Liver (tissue), 9 donors: Measurements from ENCODE around the gene AMBRA1. TPM values are rescaled to one million over a fixed set of nuclear protein-coding genes. Genes with fewer than 3 reads are reported as not detected.
"Not testable (repeated sequence)": the region's sequence is repeated elsewhere in the genome, so short reads cannot be mapped to it uniquely, and the experiment has no call there.

Experiments
- DNase-seq: peaks from one replicate; pipeline ENCODE4 v3.0.0-alpha.2; 2017; ENCODE audit warnings: low spot score
- H3K27ac ChIP-seq, 2 donors: one replicate each; pipeline ENCODE4 v1.7.0; 2013; ENCODE audit warnings: inconsistent platforms in 2 of 2, low read length in 2 of 2, control low read depth in 1 of 2, low read depth in 1 of 2, mild to moderate bottlenecking in 1 of 2
- H3K27me3 ChIP-seq, 4 donors: one replicate each; pipeline versions ENCODE4 v1.6.1 to v1.7.0; 2013; ENCODE audit warnings: low read length in 3 of 4, inconsistent platforms in 1 of 4, mild to moderate bottlenecking in 1 of 4, moderate library complexity in 1 of 4; ENCODE audit not compliant: control insufficient read depth in 4 of 4, insufficient read depth in 4 of 4
- H3K36me3 ChIP-seq, 4 donors: one replicate each; pipeline versions ENCODE4 v1.6.1 to v1.7.0; 2013; ENCODE audit warnings: low read length in 3 of 4, mild to moderate bottlenecking in 3 of 4, low read depth in 1 of 4, moderate library complexity in 1 of 4; ENCODE audit not compliant: control insufficient read depth in 4 of 4, insufficient read depth in 3 of 4
- H3K4me1 ChIP-seq, 4 donors: one replicate each; pipeline versions ENCODE4 v1.6.1 to v1.7.0; 2013; ENCODE audit warnings: low read length in 3 of 4, mild to moderate bottlenecking in 3 of 4, moderate library complexity in 1 of 4; ENCODE audit not compliant: control insufficient read depth in 4 of 4, insufficient read depth in 4 of 4
- H3K4me3 ChIP-seq, 3 donors: one replicate each; pipeline versions ENCODE4 v1.6.1 to v1.7.0; 2013; ENCODE audit warnings: low read length in 3 of 3, control low read depth in 1 of 3, low read depth in 1 of 3, mild to moderate bottlenecking in 1 of 3
- H3K9ac ChIP-seq, 2 donors: one replicate each; pipeline ENCODE4 v1.7.0; 2013; ENCODE audit warnings: low read length in 2 of 2, mild to moderate bottlenecking in 2 of 2, moderate library complexity in 2 of 2, control low read depth in 1 of 2, low read depth in 1 of 2
- H3K9me3 ChIP-seq, 4 donors: one replicate each; pipeline versions ENCODE4 v1.6.1 to v1.7.0; 2013; ENCODE audit warnings: low read length in 3 of 4; ENCODE audit not compliant: control insufficient read depth in 4 of 4
- EGR1 ChIP-seq, 2 donors: IDR thresholded peaks; 2 replicates each; pipeline ENCODE4 v1.6.1; 2016 to 2018; ENCODE audit warnings: antibody characterized with exemption in 2 of 2, low read depth in 2 of 2
- FOXA1 ChIP-seq: IDR thresholded peaks from 2 replicates; pipeline ENCODE4 v1.6.1; 2016; ENCODE audit warnings: antibody characterized with exemption
- FOXA2 ChIP-seq: IDR thresholded peaks from 2 replicates; pipeline ENCODE4 v1.6.1; 2016; ENCODE audit warnings: antibody characterized with exemption
- GABPA ChIP-seq, 2 donors: IDR thresholded peaks in 1 of 2; conservative IDR thresholded peaks in 1 of 2; 2 replicates each; pipeline ENCODE4 v1.6.1; 2016; ENCODE audit warnings: antibody characterized with exemption in 2 of 2, mild to moderate bottlenecking in 1 of 2, moderate library complexity in 1 of 2
- HNF4A ChIP-seq, 2 donors: conservative IDR thresholded peaks; 2 replicates each; pipeline ENCODE4 v1.6.1; 2016; ENCODE audit warnings: antibody characterized with exemption in 2 of 2, mild to moderate bottlenecking in 2 of 2
- HNF4G ChIP-seq: IDR thresholded peaks from 2 replicates; pipeline ENCODE4 v1.6.1; 2016; ENCODE audit warnings: antibody characterized with exemption
- JUND ChIP-seq, 2 donors: IDR thresholded peaks; 2 replicates each; pipeline ENCODE4 v1.6.1; 2016; ENCODE audit warnings: antibody characterized with exemption in 2 of 2
- NR2F2 ChIP-seq: IDR thresholded peaks from 2 replicates; pipeline ENCODE4 v1.6.1; 2016; ENCODE audit warnings: antibody characterized with exemption
- RAD21 ChIP-seq, 2 donors: IDR thresholded peaks; 2 replicates each; pipeline ENCODE4 v1.6.1; 2016; ENCODE audit warnings: antibody characterized with exemption in 2 of 2, mild to moderate bottlenecking in 2 of 2
- RXRA ChIP-seq, 2 donors: IDR thresholded peaks; 2 replicates each; pipeline ENCODE4 v1.6.1; 2017 to 2018; ENCODE audit warnings: antibody characterized with exemption in 2 of 2, mild to moderate bottlenecking in 1 of 2
- SP1 ChIP-seq: IDR thresholded peaks from 2 replicates; pipeline ENCODE4 v1.6.1; 2018; ENCODE audit warnings: antibody characterized with exemption, mild to moderate bottlenecking
- TAF1 ChIP-seq: conservative IDR thresholded peaks from 2 replicates; pipeline ENCODE4 v1.6.1; 2016; ENCODE audit warnings: antibody characterized with exemption, mild to moderate bottlenecking
- YY1 ChIP-seq: IDR thresholded peaks from 2 replicates; pipeline ENCODE4 v1.6.1; 2016; ENCODE audit warnings: antibody characterized with exemption, mild to moderate bottlenecking
- WGBS: extraction: QIAGEN DNeasy Blood & Tissue Kit; methylation state at CpG from one replicate; pipeline ENCODE4 v1.1.7; 2013; 5-methylcytosine and 5-hydroxymethylcytosine counted together
- polyA plus RNA-seq, 2 donors: library from polyadenylated mRNA; stranded (reverse) in 1 of 2; unstranded in 1 of 2; fragments of 200-250 nt in 1 of 2; fragments of >200 nt in 1 of 2; fragmentation: Nextera tagmentation in 1 of 2; extraction: Ambion mirVana in 1 of 2; gene quantifications; one replicate each; pipeline versions ENCODE4 v1.2.1 to v1.2.3, GENCODE V29; 2013 to 2015
- total RNA-seq, 2 donors: library from RNA; depleted of rRNA; stranded (reverse); fragments of >200 nt; gene quantifications; one replicate each; pipeline ENCODE4 v1.2.3, GENCODE V29; 2014
- TF ChIP-seq, protein P1 (sequence below): fragments of 150-350 bp; IDR thresholded peaks from 2 replicates; pipeline ENCODE4 v1.5.1; 2017; ENCODE audit warnings: improper control_type of control experiment, low read depth, low read length; ENCODE audit not compliant: missing input control
- TF ChIP-seq, protein P2 (sequence below): IDR thresholded peaks from 2 replicates; pipeline ENCODE4 v1.6.1; 2016; ENCODE audit warnings: antibody characterized with exemption, mild to moderate bottlenecking
- TF ChIP-seq, protein P3 (sequence below): IDR thresholded peaks from 2 replicates; pipeline ENCODE4 v1.6.1; 2016; ENCODE audit warnings: antibody characterized with exemption
- TF ChIP-seq, protein P4 (sequence below): IDR thresholded peaks from 2 replicates; pipeline ENCODE4 v1.6.1; 2016; ENCODE audit warnings: antibody characterized with exemption
- TF ChIP-seq, protein P5 (sequence below): IDR thresholded peaks from 2 replicates; pipeline ENCODE4 v1.6.1; 2016; ENCODE audit warnings: antibody characterized with exemption
- donor health status: healthy.
- donor health status: healthy.
- donor health status: healthy.
- donor health status: healthy.
- donor health status: healthy.

Gene AMBRA1
- total and polyA plus RNA-seq, 4 donors = 3.7 to 25.7 (median 15.1) TPM

DNA sequence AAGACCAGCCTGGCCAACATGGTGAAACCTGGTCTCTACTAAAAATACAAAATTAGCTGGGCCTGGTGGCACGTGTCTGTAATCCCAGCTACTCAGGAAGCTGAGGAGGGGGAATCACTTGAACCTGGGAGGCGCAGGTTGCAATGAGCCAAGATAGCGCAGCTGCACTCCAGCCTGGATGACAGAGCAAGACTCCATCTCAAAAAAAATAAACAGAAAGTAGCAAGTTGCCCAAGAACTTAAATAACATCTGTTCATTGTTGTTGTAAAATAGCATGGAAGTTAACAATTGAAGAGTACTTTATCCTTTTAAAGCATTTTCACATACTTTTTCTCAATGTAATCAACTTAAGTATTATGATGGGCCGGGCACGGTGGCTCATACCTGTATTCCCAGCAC lies 5.7 kb downstream of the AMBRA1 start:
- no peak for DNase-seq
- Histone ChIP-seq H3K9ac (no peak overlapping the region), H3K4me1 (peaks cover 5 to 25% (median 19%) of the 10 kb centered on the region in 4 donors), H3K27me3 (no peaks in the 10 kb centered on the region), H3K36me3 (no peaks in the 10 kb centered on the region), H3K9me3 (no peaks in the 10 kb centered on the region), H3K4me3 (no peak overlapping the region), H3K27ac (no peak overlapping the region)
- TF ChIP-seq, protein P1, sequence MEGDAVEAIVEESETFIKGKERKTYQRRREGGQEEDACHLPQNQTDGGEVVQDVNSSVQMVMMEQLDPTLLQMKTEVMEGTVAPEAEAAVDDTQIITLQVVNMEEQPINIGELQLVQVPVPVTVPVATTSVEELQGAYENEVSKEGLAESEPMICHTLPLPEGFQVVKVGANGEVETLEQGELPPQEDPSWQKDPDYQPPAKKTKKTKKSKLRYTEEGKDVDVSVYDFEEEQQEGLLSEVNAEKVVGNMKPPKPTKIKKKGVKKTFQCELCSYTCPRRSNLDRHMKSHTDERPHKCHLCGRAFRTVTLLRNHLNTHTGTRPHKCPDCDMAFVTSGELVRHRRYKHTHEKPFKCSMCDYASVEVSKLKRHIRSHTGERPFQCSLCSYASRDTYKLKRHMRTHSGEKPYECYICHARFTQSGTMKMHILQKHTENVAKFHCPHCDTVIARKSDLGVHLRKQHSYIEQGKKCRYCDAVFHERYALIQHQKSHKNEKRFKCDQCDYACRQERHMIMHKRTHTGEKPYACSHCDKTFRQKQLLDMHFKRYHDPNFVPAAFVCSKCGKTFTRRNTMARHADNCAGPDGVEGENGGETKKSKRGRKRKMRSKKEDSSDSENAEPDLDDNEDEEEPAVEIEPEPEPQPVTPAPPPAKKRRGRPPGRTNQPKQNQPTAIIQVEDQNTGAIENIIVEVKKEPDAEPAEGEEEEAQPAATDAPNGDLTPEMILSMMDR = no peak
- TF ChIP-seq, protein P2, sequence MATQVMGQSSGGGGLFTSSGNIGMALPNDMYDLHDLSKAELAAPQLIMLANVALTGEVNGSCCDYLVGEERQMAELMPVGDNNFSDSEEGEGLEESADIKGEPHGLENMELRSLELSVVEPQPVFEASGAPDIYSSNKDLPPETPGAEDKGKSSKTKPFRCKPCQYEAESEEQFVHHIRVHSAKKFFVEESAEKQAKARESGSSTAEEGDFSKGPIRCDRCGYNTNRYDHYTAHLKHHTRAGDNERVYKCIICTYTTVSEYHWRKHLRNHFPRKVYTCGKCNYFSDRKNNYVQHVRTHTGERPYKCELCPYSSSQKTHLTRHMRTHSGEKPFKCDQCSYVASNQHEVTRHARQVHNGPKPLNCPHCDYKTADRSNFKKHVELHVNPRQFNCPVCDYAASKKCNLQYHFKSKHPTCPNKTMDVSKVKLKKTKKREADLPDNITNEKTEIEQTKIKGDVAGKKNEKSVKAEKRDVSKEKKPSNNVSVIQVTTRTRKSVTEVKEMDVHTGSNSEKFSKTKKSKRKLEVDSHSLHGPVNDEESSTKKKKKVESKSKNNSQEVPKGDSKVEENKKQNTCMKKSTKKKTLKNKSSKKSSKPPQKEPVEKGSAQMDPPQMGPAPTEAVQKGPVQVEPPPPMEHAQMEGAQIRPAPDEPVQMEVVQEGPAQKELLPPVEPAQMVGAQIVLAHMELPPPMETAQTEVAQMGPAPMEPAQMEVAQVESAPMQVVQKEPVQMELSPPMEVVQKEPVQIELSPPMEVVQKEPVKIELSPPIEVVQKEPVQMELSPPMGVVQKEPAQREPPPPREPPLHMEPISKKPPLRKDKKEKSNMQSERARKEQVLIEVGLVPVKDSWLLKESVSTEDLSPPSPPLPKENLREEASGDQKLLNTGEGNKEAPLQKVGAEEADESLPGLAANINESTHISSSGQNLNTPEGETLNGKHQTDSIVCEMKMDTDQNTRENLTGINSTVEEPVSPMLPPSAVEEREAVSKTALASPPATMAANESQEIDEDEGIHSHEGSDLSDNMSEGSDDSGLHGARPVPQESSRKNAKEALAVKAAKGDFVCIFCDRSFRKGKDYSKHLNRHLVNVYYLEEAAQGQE = no peak
- TF ChIP-seq EGR1 (IDR thresholded peaks at IDR 0.05; ENCODE audit: low read depth in 2 of 2) (no peak), TAF1 (no peak), HNF4G (no peak), SP1 (no peak), FOXA2 (no peak), RAD21 (IDR thresholded peaks at IDR 0.05) (no peak), HNF4A (conservative IDR thresholded peaks at IDR 0.05) (no peak), GABPA (IDR thresholded peaks at IDR 0.05 in 1 of 2, conservative IDR thresholded peaks at IDR 0.05 in 1 of 2) (no peak), RXRA (IDR thresholded peaks at IDR 0.05) (no peak), NR2F2 (no peak), YY1 (no peak), FOXA1 (no peak), JUND (IDR thresholded peaks at IDR 0.05) (no peak)
- TF ChIP-seq, protein P3, sequence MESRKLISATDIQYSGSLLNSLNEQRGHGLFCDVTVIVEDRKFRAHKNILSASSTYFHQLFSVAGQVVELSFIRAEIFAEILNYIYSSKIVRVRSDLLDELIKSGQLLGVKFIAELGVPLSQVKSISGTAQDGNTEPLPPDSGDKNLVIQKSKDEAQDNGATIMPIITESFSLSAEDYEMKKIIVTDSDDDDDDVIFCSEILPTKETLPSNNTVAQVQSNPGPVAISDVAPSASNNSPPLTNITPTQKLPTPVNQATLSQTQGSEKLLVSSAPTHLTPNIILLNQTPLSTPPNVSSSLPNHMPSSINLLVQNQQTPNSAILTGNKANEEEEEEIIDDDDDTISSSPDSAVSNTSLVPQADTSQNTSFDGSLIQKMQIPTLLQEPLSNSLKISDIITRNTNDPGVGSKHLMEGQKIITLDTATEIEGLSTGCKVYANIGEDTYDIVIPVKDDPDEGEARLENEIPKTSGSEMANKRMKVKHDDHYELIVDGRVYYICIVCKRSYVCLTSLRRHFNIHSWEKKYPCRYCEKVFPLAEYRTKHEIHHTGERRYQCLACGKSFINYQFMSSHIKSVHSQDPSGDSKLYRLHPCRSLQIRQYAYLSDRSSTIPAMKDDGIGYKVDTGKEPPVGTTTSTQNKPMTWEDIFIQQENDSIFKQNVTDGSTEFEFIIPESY = no peak
- TF ChIP-seq, protein P4, sequence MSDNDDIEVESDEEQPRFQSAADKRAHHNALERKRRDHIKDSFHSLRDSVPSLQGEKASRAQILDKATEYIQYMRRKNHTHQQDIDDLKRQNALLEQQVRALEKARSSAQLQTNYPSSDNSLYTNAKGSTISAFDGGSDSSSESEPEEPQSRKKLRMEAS = no peak
- TF ChIP-seq, protein P5, sequence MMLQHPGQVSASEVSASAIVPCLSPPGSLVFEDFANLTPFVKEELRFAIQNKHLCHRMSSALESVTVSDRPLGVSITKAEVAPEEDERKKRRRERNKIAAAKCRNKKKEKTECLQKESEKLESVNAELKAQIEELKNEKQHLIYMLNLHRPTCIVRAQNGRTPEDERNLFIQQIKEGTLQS = no peak
- WGBS = 93% methylated on average over 5 of the region's 5 CpGs

DNA sequence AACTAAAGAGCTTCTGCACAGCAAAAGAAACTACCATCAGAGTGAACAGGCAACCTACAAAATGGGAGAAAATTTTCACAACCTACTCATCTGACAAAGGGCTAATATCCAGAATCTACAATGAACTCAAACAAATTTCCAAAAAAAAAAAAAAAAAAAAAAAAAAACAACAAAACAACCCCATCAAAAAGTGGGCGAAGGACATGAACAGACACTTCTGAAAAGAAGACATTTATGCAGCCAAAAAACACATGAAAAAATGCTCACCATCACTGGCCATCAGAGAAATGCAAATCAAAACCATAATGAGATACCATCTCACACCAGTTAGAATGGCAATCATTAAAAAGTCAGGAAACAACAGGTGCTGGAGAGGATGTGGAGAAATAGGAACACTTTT lies 10.3 kb downstream of the AMBRA1 start:
- H3K4me1 ChIP-seq, H3K9me3 ChIP-seq, DNase-seq, H3K9ac ChIP-seq, H3K36me3 ChIP-seq, H3K4me3 ChIP-seq, H3K27ac ChIP-seq, H3K27me3 ChIP-seq: not testable (repeated sequence)
- WGBS = 92% methylated on average over 1 of the region's 1 CpG
